HG02938 (cell line): Measurements from ENCODE around the gene HABP4.

Experiments used
- ATAC-seq: cut with Tn5 transposase; IDR thresholded peaks from one replicate; pipeline ENCODE4 v1.9.1; 2021; ENCODE audit warnings: mild to moderate bottlenecking, moderate library complexity; ENCODE audit not compliant: unreplicated experiment

HABP4 gene

GRCh38 chr9:96467784-96468183, 17.8 kb downstream of the HABP4 start:
- ATAC-seq: no peak

GRCh38 chr9:96476013-96476412, 26.0 kb downstream of the HABP4 start:
- ATAC-seq: no peak

- no peak for ATAC-seq
Observed at GRCh38 chr9:96476591-96476990, 26.6 kb downstream of the HABP4 start.

- peak; percentile 72 for ATAC-seq
Observed at GRCh38 chr9:96478829-96479371, 28.9 kb downstream of the HABP4 start.

GRCh38 chr9:96480736-96481135, 30.8 kb downstream of the HABP4 start:
- no peak for ATAC-seq

- no peak for ATAC-seq
Observed at GRCh38 chr9:96482476-96482875, 32.5 kb downstream of the HABP4 start.

- no peak for ATAC-seq
Observed at GRCh38 chr9:96483197-96483596, 33.2 kb downstream of the HABP4 start.

- no peak for ATAC-seq
Observed at GRCh38 chr9:96483733-96484390, 33.9 kb downstream of the HABP4 start.

GRCh38 chr9:96484521-96484931, 34.6 kb downstream of the HABP4 start:
- peak; percentile 93 for ATAC-seq

- ATAC-seq: no peak
Observed at GRCh38 chr9:96485280-96485679, 35.3 kb downstream of the HABP4 start.

- no peak for ATAC-seq
Observed at GRCh38 chr9:96486386-96487028, 36.5 kb downstream of the HABP4 start.

GRCh38 chr9:96487029-96487396, 37.0 kb downstream of the HABP4 start:
- no peak for ATAC-seq

GRCh38 chr9:96487949-96488348, 38.0 kb downstream of the HABP4 start:
- no peak for ATAC-seq

GRCh38 chr9:96489482-96489979, 39.6 kb downstream of the HABP4 start:
- no peak for ATAC-seq

GRCh38 chr9:96490534-96491078, 40.6 kb downstream of the HABP4 start:
- ATAC-seq: no peak

GRCh38 chr9:96491079-96491879, 41.3 kb downstream of the HABP4 start:
- no peak for ATAC-seq

GRCh38 chr9:96491880-96492525, 42.0 kb downstream of the HABP4 start:
- no peak for ATAC-seq

GRCh38 chr9:96492993-96493531, 43.1 kb downstream of the HABP4 start:
- ATAC-seq: no peak

GRCh38 chr9:96493757-96494156, 43.8 kb downstream of the HABP4 start:
- ATAC-seq: no peak

GRCh38 chr9:96494215-96494800, 44.3 kb downstream of the HABP4 start:
- no peak for ATAC-seq
